Measurements from ENCODE around the gene CDY2A.
"Not testable (repeated sequence)": the region's sequence is repeated elsewhere in the genome, so short reads cannot be mapped to it uniquely, and the experiment has no call there.

DNA sequence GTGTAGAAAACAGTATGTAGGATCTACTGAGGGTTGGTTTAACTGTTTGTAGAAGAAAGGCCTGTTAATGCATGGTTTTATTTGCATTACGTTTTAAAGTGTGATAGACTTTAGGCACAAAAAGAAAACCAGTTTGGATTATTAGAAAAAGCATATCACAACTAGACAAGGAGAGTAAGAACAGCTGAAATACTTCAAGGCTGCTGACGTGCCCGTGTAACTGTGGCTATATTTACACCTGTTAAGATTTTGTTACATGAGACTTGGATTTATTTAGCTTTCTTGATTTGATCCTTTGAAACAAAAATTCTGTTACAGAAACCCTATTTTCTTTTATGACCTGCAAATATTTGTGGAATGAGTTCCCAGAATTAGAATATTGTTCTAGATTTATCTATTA, 9.3 kb downstream of the CDY2A start:
- not testable (repeated sequence) for TF ChIP-seq CTCF (IDR thresholded peaks at IDR 0.05; ENCODE audit: low read depth, low read length, poor library complexity, severe bottlenecking); EZH2phosphoT487 (IDR thresholded peaks at IDR 0.05; ENCODE audit: borderline replicate concordance, low read length)

Measured in DOHH2 (cell line).